ENCODE data around the gene PALLD.

- TF ChIP-seq, protein P1, sequence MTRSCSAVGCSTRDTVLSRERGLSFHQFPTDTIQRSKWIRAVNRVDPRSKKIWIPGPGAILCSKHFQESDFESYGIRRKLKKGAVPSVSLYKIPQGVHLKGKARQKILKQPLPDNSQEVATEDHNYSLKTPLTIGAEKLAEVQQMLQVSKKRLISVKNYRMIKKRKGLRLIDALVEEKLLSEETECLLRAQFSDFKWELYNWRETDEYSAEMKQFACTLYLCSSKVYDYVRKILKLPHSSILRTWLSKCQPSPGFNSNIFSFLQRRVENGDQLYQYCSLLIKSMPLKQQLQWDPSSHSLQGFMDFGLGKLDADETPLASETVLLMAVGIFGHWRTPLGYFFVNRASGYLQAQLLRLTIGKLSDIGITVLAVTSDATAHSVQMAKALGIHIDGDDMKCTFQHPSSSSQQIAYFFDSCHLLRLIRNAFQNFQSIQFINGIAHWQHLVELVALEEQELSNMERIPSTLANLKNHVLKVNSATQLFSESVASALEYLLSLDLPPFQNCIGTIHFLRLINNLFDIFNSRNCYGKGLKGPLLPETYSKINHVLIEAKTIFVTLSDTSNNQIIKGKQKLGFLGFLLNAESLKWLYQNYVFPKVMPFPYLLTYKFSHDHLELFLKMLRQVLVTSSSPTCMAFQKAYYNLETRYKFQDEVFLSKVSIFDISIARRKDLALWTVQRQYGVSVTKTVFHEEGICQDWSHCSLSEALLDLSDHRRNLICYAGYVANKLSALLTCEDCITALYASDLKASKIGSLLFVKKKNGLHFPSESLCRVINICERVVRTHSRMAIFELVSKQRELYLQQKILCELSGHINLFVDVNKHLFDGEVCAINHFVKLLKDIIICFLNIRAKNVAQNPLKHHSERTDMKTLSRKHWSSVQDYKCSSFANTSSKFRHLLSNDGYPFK (CRISPR knock-in tag; IDR thresholded peaks at IDR 0.05; ENCODE audit: borderline replicate concordance), result no peak
- TF ChIP-seq, protein P2, sequence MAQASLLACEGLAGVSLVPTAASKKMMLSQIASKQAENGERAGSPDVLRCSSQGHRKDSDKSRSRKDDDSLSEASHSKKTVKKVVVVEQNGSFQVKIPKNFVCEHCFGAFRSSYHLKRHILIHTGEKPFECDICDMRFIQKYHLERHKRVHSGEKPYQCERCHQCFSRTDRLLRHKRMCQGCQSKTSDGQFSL (CRISPR knock-in tag; IDR thresholded peaks at IDR 0.05), result no peak
- TF ChIP-seq POLR2A (IDR thresholded peaks at IDR 0.05; ENCODE audit: insufficient read depth in 1 of 2, low read depth in 2 of 2, low read length in 2 of 2), result no peak
- TF ChIP-seq GABPB1 (CRISPR knock-in tag; IDR thresholded peaks at IDR 0.05), result no peak
- TF ChIP-seq, protein P3, sequence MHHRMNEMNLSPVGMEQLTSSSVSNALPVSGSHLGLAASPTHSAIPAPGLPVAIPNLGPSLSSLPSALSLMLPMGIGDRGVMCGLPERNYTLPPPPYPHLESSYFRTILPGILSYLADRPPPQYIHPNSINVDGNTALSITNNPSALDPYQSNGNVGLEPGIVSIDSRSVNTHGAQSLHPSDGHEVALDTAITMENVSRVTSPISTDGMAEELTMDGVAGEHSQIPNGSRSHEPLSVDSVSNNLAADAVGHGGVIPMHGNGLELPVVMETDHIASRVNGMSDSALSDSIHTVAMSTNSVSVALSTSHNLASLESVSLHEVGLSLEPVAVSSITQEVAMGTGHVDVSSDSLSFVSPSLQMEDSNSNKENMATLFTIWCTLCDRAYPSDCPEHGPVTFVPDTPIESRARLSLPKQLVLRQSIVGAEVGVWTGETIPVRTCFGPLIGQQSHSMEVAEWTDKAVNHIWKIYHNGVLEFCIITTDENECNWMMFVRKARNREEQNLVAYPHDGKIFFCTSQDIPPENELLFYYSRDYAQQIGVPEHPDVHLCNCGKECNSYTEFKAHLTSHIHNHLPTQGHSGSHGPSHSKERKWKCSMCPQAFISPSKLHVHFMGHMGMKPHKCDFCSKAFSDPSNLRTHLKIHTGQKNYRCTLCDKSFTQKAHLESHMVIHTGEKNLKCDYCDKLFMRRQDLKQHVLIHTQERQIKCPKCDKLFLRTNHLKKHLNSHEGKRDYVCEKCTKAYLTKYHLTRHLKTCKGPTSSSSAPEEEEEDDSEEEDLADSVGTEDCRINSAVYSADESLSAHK (CRISPR knock-in tag; IDR thresholded peaks at IDR 0.05; ENCODE audit: borderline replicate concordance), result no peak
- no peak for TF ChIP-seq ISX (CRISPR knock-in tag; conservative IDR thresholded peaks at IDR 0.05)
- TF ChIP-seq MEF2D (CRISPR knock-in tag; IDR thresholded peaks at IDR 0.05), result no peak
- no peak for TF ChIP-seq PHB2 (IDR thresholded peaks at IDR 0.05; ENCODE audit: partially characterized antibody)
Observed at GRCh38 chr4:168841672-168842019, 344.8 kb downstream of the PALLD start.
